ENCODE results near the gene CDKAL1. TPM values are rescaled to one million over a fixed set of nuclear protein-coding genes. Genes with fewer than 3 reads are reported as not detected.

Gene CDKAL1
- total and polyA plus RNA-seq, 2 of the 8 experiments (the other 6 are each of a cell fraction or from before 2014, with no cell fraction given) = 8.4 to 24.6 TPM

DNA sequence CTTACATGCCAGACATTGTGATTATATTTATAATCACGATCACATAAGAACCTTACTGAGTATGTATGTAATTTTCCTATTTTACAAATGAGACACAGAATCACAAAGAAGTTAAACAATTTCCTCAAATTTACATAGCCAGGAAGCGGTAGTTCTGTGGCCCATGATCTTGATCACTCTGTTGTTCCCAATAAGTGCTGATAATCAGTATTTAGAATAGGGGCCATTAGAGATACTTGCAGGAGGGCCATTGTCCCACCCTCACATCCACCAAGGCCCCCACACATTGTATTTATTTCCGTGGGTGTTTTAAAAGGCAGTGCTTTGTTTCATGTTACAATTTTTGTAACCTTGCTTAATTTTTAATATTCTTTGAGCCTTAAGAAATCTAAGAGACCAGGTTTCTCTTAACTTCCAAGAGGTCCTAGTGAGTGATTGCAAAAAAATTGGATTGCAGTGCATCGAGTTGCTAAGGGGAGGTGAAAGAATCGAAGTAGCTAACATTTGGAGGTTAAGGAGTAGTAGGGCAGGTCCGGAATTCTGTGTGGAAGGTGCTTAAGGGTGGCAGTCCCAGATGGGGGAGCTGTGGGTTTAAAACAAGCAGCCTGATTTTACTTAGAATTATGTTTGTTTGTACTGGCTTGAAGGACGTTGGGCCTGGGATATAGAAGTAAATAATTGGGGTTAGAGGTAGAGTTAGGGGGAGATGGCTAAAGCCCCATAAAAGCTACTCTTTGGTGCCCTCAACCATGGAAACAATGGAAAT, 339.4 kb downstream of the CDKAL1 start:
- Histone ChIP-seq H2BK120ac (replicated peaks; ENCODE audit: low read depth, low read length) (peak overlapping the region; percentile 57), H2BK5ac (ENCODE audit: low read depth, low read length) (peak overlapping the region; percentile 86; the same call in 1 of the 2 replicates), H3K23ac (ENCODE audit: insufficient read length) (no peak overlapping the region), H2AK5ac (ENCODE audit: low read depth, low read length) (no peak overlapping the region), H3K14ac (ENCODE audit: insufficient read length) (no peak overlapping the region), H3K4me2 (ENCODE audit: insufficient read depth in 1 of 2, low read depth in 2 of 2, low read length in 2 of 2) (no peak overlapping the region), H3K79me2 (ENCODE audit: control insufficient read depth in 1 of 2, insufficient read depth in 2 of 2, low read length in 2 of 2) (no peaks in the 10 kb centered on the region), H3K56ac (replicated peaks; ENCODE audit: insufficient read length, low read depth, low read length) (no peak overlapping the region), H4K20me1 (replicated peaks in 1 of 2; ENCODE audit: control insufficient read depth in 1 of 2, insufficient read depth in 2 of 2, low read length in 2 of 2) (no peaks in the 10 kb centered on the region), H2BK20ac (ENCODE audit: low read length) (peak overlapping the region; percentile 77; the same call in 1 of the 2 replicates), H3K27ac (ENCODE audit: low read depth, low read length) (no peak overlapping the region), H2BK15ac (ENCODE audit: low read length) (no peak overlapping the region), H2BK12ac (ENCODE audit: low read depth, low read length) (no peak overlapping the region), H4K8ac (ENCODE audit: extremely low read depth, insufficient read depth, low read length) (no peak overlapping the region), H3K36me3 (ENCODE audit: control insufficient read depth in 2 of 4, insufficient read depth in 4 of 4, low read length in 3 of 4) (no peaks in the 10 kb centered on the region), H3K9me3 (ENCODE audit: insufficient read depth in 2 of 2, low read depth in 1 of 2, low read length in 1 of 2) (no peaks in the 10 kb centered on the region), H3K79me1 (ENCODE audit: low read depth, low read length) (no peaks in the 10 kb centered on the region), H4K5ac (ENCODE audit: insufficient read length, low read depth, low read length) (no peak overlapping the region), H2AFZ (ENCODE audit: low read length) (no peak overlapping the region), H3K4me3 (ENCODE audit: extremely low read depth in 1 of 4, insufficient read depth in 2 of 4, low read depth in 3 of 4, low read length in 4 of 4) (no peak overlapping the region), H3K4me1 (replicated peaks in 1 of 4; ENCODE audit: control insufficient read depth in 3 of 4, insufficient read depth in 4 of 4, low read length in 3 of 4) (peaks cover 2 to 16% (median 9%) of the 10 kb centered on the region in 4 experiments; a peak in 6 of 7 replicates), H3K9ac (replicated peaks in 1 of 4; ENCODE audit: extremely low read depth in 1 of 4, low read depth in 3 of 4, low read length in 3 of 4) (no peak overlapping the region), H3K18ac (ENCODE audit: extremely low read depth, low read length) (no peak overlapping the region), H3K23me2 (ENCODE audit: low read depth, low read length) (no peaks in the 10 kb centered on the region), H4K91ac (replicated peaks; ENCODE audit: insufficient read length, low read length) (peak overlapping the region; percentile 45), H3K27me3 (replicated peaks in 1 of 4; ENCODE audit: control insufficient read depth in 3 of 4, extremely low read depth in 1 of 4, insufficient read depth in 3 of 4, low read length in 3 of 4) (no peaks in the 10 kb centered on the region), H3K4ac (replicated peaks; ENCODE audit: insufficient read length, low read depth, low read length) (no peak overlapping the region)
- DNase-seq (ENCODE audit: low read depth in 1 of 2, low spot score in 2 of 2) = no peak
- CTCF ChIA-PET (ENCODE audit: partially characterized antibody) = interaction anchor here (0.6 to 1.2 kb wide), 4 partner anchors 28 to 593 kb away, joined by 3 to 5 read pairs (median 3); no protein-coding TSS in a partner anchor
- POLR2A ChIA-PET (ENCODE audit: partially characterized antibody) = interaction anchor here (1.1 to 1.8 kb wide), 3 partner anchors 28 to 720 kb away, joined by 3 to 5 read pairs (median 3); partner anchors contain the start of gene SOX4
- peak; percentile 48 for FAIRE-seq
- 53% methylated on average over 7 of the region's 7 CpGs; no CpG with 5 or more reads in 1 of the 2 experiments for WGBS, 2 experiments (ENCODE audit: extremely low coverage in 1 of 2, insufficient coverage in 1 of 2, insufficient read length in 1 of 2, insufficient replicate concordance in 2 of 2, low coverage in 1 of 2, low lambda C conversion rate in 2 of 2, missing lambda C conversion rate in 1 of 2)
- no peak for TF ChIP-seq CHD2 (IDR thresholded peaks at IDR 0.05; ENCODE audit: low read length)
- no peak for TF ChIP-seq JUN (IDR thresholded peaks at IDR 0.05; ENCODE audit: low read depth, low read length)
- no peak for TF ChIP-seq TCF12 (IDR thresholded peaks at IDR 0.05; ENCODE audit: low read depth, low read length)
- TF ChIP-seq CREB1 (IDR thresholded peaks at IDR 0.05) = no peak
- TF ChIP-seq SIN3A (conservative IDR thresholded peaks at IDR 0.05 in 1 of 2, IDR thresholded peaks at IDR 0.05 in 1 of 2; ENCODE audit: low read depth in 1 of 2, low read length in 2 of 2) = no peak
- TF ChIP-seq, protein P1, sequence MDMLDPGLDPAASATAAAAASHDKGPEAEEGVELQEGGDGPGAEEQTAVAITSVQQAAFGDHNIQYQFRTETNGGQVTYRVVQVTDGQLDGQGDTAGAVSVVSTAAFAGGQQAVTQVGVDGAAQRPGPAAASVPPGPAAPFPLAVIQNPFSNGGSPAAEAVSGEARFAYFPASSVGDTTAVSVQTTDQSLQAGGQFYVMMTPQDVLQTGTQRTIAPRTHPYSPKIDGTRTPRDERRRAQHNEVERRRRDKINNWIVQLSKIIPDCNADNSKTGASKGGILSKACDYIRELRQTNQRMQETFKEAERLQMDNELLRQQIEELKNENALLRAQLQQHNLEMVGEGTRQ (IDR thresholded peaks at IDR 0.05; ENCODE audit: low read length) = no peak
- no peak for TF ChIP-seq BCL11A (IDR thresholded peaks at IDR 0.05; ENCODE audit: low read depth in 2 of 2, low read length in 2 of 2)
- TF ChIP-seq RBBP5 (IDR thresholded peaks at IDR 0.05; ENCODE audit: borderline replicate concordance, low read depth, low read length) = no peak
- no peak for TF ChIP-seq MAFK (IDR thresholded peaks at IDR 0.05; ENCODE audit: low read depth, low read length)
- TF ChIP-seq RAD21 (IDR thresholded peaks at IDR 0.05 in 1 of 2, conservative IDR thresholded peaks at IDR 0.05 in 1 of 2; ENCODE audit: low read depth in 2 of 2, low read length in 2 of 2) = peak; percentile 62 to 71
- TF ChIP-seq FOSL1 (IDR thresholded peaks at IDR 0.05; ENCODE audit: insufficient read depth, low read depth, low read length) = no peak

Data from H1 (cell line).